CD14-positive monocyte (primary cell): ENCODE measurements around the gene C9orf50. TPM values are rescaled to one million over a fixed set of nuclear protein-coding genes. Genes with fewer than 3 reads are reported as not detected.
A peak's percentile ranks its signal among the peaks of the same experiment; 100 is the strongest.

Experiments
- DNase-seq, 3 donors: peaks; one replicate each; pipeline ENCODE4 v3.0.0-alpha.2; 2011 to 2022
- H2AFZ ChIP-seq: 2 replicates; pipeline ENCODE4 v1.6.0; 2012; ENCODE audit warnings: mild to moderate bottlenecking, low read depth, low read length, inconsistent platforms; ENCODE audit not compliant: insufficient read depth, poor library complexity, severe bottlenecking
- H3K27ac ChIP-seq, 2 donors: 1 replicate in 1 of 2; 2 replicates in 1 of 2; pipeline ENCODE4 v1.5.1; 2012 to 2013; ENCODE audit warnings: low read length in 2 of 2, control low read depth in 1 of 2, inconsistent platforms in 1 of 2, low read depth in 1 of 2, mild to moderate bottlenecking in 1 of 2
- H3K27me3 ChIP-seq, 2 donors: one replicate each; pipeline versions ENCODE4 v1.6.0 to v1.6.1; 2011 to 2013; ENCODE audit warnings: low read length in 2 of 2; ENCODE audit not compliant: control insufficient read depth in 2 of 2, insufficient read depth in 2 of 2
- H3K36me3 ChIP-seq, 2 donors: replicated peaks in 1 of 2; 1 replicate in 1 of 2; 2 replicates in 1 of 2; pipeline versions ENCODE4 v1.5.1 to v1.6.1; 2012 to 2013; ENCODE audit warnings: low read length in 2 of 2, control low read depth in 1 of 2, inconsistent platforms in 1 of 2, mild to moderate bottlenecking in 1 of 2; ENCODE audit not compliant: insufficient read depth in 2 of 2, control insufficient read depth in 1 of 2
- H3K4me1 ChIP-seq, 2 donors: 1 replicate in 1 of 2; 2 replicates in 1 of 2; pipeline versions ENCODE4 v1.5.1 to v1.6.1; 2012 to 2013; ENCODE audit warnings: low read length in 2 of 2, control low read depth in 1 of 2, inconsistent platforms in 1 of 2, mild to moderate bottlenecking in 1 of 2, moderate library complexity in 1 of 2; ENCODE audit not compliant: insufficient read depth in 2 of 2, control insufficient read depth in 1 of 2
- H3K4me2 ChIP-seq: replicated peaks from 2 replicates; pipeline ENCODE3; 2012; ENCODE audit warnings: low read length, moderate library complexity, mild to moderate bottlenecking; ENCODE audit not compliant: poor library complexity, severe bottlenecking; ENCODE audit errors: extremely low read depth
- H3K4me3 ChIP-seq, 3 experiments: fragments of 200-600 bp in 1 of 3; sonication (generic) in 1 of 3; replicated peaks in 1 of 3; 1 replicate in 2 of 3; 2 replicates in 1 of 3; pipeline ENCODE4 v1.5.1; 2011 to 2013; ENCODE audit warnings: low read length in 3 of 3, mild to moderate bottlenecking in 3 of 3, control low read depth in 2 of 3, low read depth in 2 of 3, inconsistent platforms in 1 of 3, moderate library complexity in 1 of 3
- H3K79me2 ChIP-seq: 2 replicates; pipeline ENCODE4 v1.6.0; 2012; ENCODE audit warnings: mild to moderate bottlenecking, control low read depth, inconsistent platforms, low read length, moderate library complexity; ENCODE audit not compliant: insufficient read depth
- H3K9ac ChIP-seq: 2 replicates; pipeline ENCODE4 v1.6.0; 2017; ENCODE audit warnings: low read length, mild to moderate bottlenecking; ENCODE audit not compliant: insufficient read depth, poor library complexity, severe bottlenecking
- H3K9me3 ChIP-seq, 2 donors: replicated peaks in 1 of 2; 1 replicate in 1 of 2; 2 replicates in 1 of 2; pipeline versions ENCODE4 v1.5.1 to v1.6.1; 2012 to 2013; ENCODE audit warnings: low read length in 2 of 2, control low read depth in 1 of 2; ENCODE audit not compliant: control insufficient read depth in 1 of 2, insufficient read depth in 1 of 2
- H4K20me1 ChIP-seq: 2 replicates; pipeline ENCODE4 v1.6.0; 2012; ENCODE audit warnings: mild to moderate bottlenecking, low read length, control low read depth, moderate library complexity; ENCODE audit not compliant: insufficient read depth
- H3K27ac Mint-ChIP-seq, 7 donors: one replicate each; pipeline ENCODE4 v1.8.0; 2020; ENCODE audit warnings: mild to moderate bottlenecking in 7 of 7, mixed read lengths in 7 of 7, moderate library complexity in 6 of 7, inconsistent platforms in 2 of 7
- H3K27me3 Mint-ChIP-seq, 3 donors: one replicate each; pipeline ENCODE4 v1.8.0; 2021 to 2022; ENCODE audit warnings: low read depth in 3 of 3, mild to moderate bottlenecking in 3 of 3, mixed read lengths in 3 of 3, moderate library complexity in 3 of 3, inconsistent platforms in 1 of 3
- H3K36me3 Mint-ChIP-seq, 2 donors: one replicate each; pipeline ENCODE4 v1.8.0; 2020; ENCODE audit warnings: mixed read lengths in 2 of 2, inconsistent platforms in 1 of 2, mild to moderate bottlenecking in 1 of 2
- H3K4me1 Mint-ChIP-seq: one replicate; pipeline ENCODE4 v1.8.0; 2020; ENCODE audit warnings: mild to moderate bottlenecking, mixed read lengths
- H3K4me3 Mint-ChIP-seq, 2 donors: one replicate each; pipeline ENCODE4 v1.8.0; 2020; ENCODE audit warnings: mild to moderate bottlenecking in 2 of 2, mixed read lengths in 2 of 2, moderate library complexity in 1 of 2
- H3K9me3 Mint-ChIP-seq, 7 donors: one replicate each; pipeline ENCODE4 v1.8.0; 2020 to 2022; ENCODE audit warnings: mixed read lengths in 7 of 7, mild to moderate bottlenecking in 6 of 7, moderate library complexity in 6 of 7, inconsistent platforms in 2 of 7
- WGBS: methylation state at CpG from one replicate; pipeline ENCODE4 v1.1.5; 2013; ENCODE audit warnings: missing lambda C conversion rate; ENCODE audit not compliant: insufficient coverage; 5-methylcytosine and 5-hydroxymethylcytosine counted together
- intact Hi-C, 2 donors: fragments of 100-400 bp; cut with micrococcal nuclease; formaldehyde crosslinking; loops; one replicate each; pipeline versions ENCODE4 v1.15.0 to v1.15.1; 2023
- polyA plus RNA-seq, 3 donors: library from polyadenylated mRNA; depleted of rRNA in 1 of 3; unstranded in 2 of 3; stranded (reverse) in 1 of 3; fragments of 300-500 nt in 2 of 3; fragments of >200 nt in 1 of 3; fragmentation: Illumina TruSeq in 2 of 3; gene quantifications; 1 replicate in 2 of 3; 2 replicates in 1 of 3; pipeline ENCODE4 v1.2.3, GENCODE V29; 2012 to 2021
- TF ChIP-seq, protein P1 (sequence below): fragments of 200-600 bp; IDR thresholded peaks from one replicate; pipeline ENCODE4 v1.8.0; 2022; ENCODE audit warnings: antibody characterized with exemption, mild to moderate bottlenecking

C9orf50 gene
- polyA plus RNA-seq, 3 donors = not detected

DNA sequence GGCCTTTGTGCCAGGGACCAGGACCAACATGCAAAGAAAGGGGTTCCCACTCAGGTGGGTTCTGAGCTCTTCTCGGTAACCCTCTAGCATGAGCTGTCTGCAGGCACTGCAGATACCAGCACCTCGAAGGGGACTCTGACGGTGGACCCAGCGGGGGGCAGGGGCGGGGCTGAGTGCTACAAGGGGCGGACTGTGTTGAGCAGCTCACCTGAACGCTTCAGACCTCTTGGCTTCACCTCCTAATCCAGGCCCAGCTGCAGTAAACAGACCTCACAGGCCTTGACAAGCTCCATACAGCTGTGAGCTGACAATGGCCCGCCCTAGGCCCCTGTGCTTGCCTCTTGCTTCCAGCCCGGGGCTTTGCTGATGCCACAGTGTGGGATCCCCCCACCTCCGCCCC lies 48.4 kb downstream of the C9orf50 start:
- H3K36me3 Mint-ChIP-seq = peaks cover 10 to 12% of the 10 kb centered on the region in 2 donors
- Histone ChIP-seq H3K9ac (no peak overlapping the region), H3K9me3 (peaks cover 0 to 5% of the 10 kb centered on the region in 2 donors), H4K20me1 (no peaks in the 10 kb centered on the region), H3K4me3 (no peak overlapping the region), H3K4me1 (peaks cover 38 to 55% of the 10 kb centered on the region in 2 donors), H3K36me3 (no peaks in the 10 kb centered on the region), H3K79me2 (no peaks in the 10 kb centered on the region), H3K4me2 (no peak overlapping the region), H3K27ac (no peak overlapping the region), H3K27me3 (peaks cover 8 to 19% of the 10 kb centered on the region in 2 donors), H2AFZ (no peak overlapping the region)
- WGBS = 98% methylated on average over 10 of the region's 10 CpGs
- TF ChIP-seq, protein P1, sequence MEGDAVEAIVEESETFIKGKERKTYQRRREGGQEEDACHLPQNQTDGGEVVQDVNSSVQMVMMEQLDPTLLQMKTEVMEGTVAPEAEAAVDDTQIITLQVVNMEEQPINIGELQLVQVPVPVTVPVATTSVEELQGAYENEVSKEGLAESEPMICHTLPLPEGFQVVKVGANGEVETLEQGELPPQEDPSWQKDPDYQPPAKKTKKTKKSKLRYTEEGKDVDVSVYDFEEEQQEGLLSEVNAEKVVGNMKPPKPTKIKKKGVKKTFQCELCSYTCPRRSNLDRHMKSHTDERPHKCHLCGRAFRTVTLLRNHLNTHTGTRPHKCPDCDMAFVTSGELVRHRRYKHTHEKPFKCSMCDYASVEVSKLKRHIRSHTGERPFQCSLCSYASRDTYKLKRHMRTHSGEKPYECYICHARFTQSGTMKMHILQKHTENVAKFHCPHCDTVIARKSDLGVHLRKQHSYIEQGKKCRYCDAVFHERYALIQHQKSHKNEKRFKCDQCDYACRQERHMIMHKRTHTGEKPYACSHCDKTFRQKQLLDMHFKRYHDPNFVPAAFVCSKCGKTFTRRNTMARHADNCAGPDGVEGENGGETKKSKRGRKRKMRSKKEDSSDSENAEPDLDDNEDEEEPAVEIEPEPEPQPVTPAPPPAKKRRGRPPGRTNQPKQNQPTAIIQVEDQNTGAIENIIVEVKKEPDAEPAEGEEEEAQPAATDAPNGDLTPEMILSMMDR = no peak
- H3K4me1 Mint-ChIP-seq = peaks cover 48% of the 10 kb centered on the region
- intact Hi-C loops = no loop called here
- no peak for DNase-seq
- no peak overlapping the region for H3K27ac Mint-ChIP-seq
- H3K4me3 Mint-ChIP-seq = no peak overlapping the region
- peaks cover 2 to 18% (median 10%) of the 10 kb centered on the region in 7 donors for H3K9me3 Mint-ChIP-seq
- peaks cover 22 to 30% (median 26%) of the 10 kb centered on the region in 3 donors for H3K27me3 Mint-ChIP-seq

- H3K4me1 Mint-ChIP-seq = peaks cover 46% of the 10 kb centered on the region
- Histone ChIP-seq H2AFZ (no peak overlapping the region), H3K27ac (no peak overlapping the region), H4K20me1 (no peaks in the 10 kb centered on the region), H3K79me2 (no peaks in the 10 kb centered on the region), H3K4me1 (peaks cover 38 to 56% of the 10 kb centered on the region in 2 donors), H3K4me2 (no peak overlapping the region), H3K9me3 (peaks cover 0 to 5% of the 10 kb centered on the region in 2 donors), H3K27me3 (peaks cover 8 to 22% of the 10 kb centered on the region in 2 donors), H3K9ac (no peak overlapping the region), H3K4me3 (no peak overlapping the region), H3K36me3 (no peaks in the 10 kb centered on the region)
- no peak for DNase-seq
- H3K36me3 Mint-ChIP-seq = peaks cover 10 to 12% of the 10 kb centered on the region in 2 donors
- intact Hi-C loops = no loop called here
- 100% methylated on average over 4 of the region's 7 CpGs for WGBS
- H3K9me3 Mint-ChIP-seq = peaks cover 2 to 18% (median 10%) of the 10 kb centered on the region in 7 donors
- peak overlapping the region in 1 of 7 donors; percentile 20 for H3K27ac Mint-ChIP-seq
- peaks cover 25 to 35% (median 30%) of the 10 kb centered on the region in 3 donors for H3K27me3 Mint-ChIP-seq
- TF ChIP-seq, protein P1 = no peak
- no peak overlapping the region for H3K4me3 Mint-ChIP-seq
These were observed 48.9 kb downstream of the C9orf50 start for GRCh38 chr9:129572052-129572425.
